Stimulated activated naive B cell treated with anti-CD40 and anti-IgM and Interleukin-4, amounts not matched to agents 10 μg/mL and 1 μg/mL and 100 μg/mL, for 72 hours (primary cell): ENCODE data around the gene RAB34.
A peak's percentile ranks its signal among the peaks of the same experiment; 100 is the strongest.
"Not testable (repeated sequence)": the region's sequence is repeated elsewhere in the genome, so short reads cannot be mapped to it uniquely, and the experiment has no call there.

Experiments used
- ATAC-seq, 2 donors: fragments of 150-1000 bp; cut with Tn5 transposase; replicated peaks; 2 replicates each; pipeline ENCODE4 v1.10.0; 2021; ENCODE audit warnings: moderate library complexity in 1 of 2
- DNase-seq: peaks from one replicate; pipeline ENCODE4 v3.0.0; 2021
- H3K27ac Mint-ChIP-seq: one replicate; pipeline ENCODE4 v1.8.0; 2022; ENCODE audit warnings: mild to moderate bottlenecking, mixed read lengths
- H3K27me3 Mint-ChIP-seq, 2 donors: one replicate each; pipeline ENCODE4 v1.8.0; 2022; ENCODE audit warnings: mixed read lengths in 2 of 2
- H3K36me3 Mint-ChIP-seq, 2 donors: one replicate each; pipeline ENCODE4 v1.8.0; 2022; ENCODE audit warnings: mixed read lengths in 2 of 2, mild to moderate bottlenecking in 1 of 2
- H3K4me1 Mint-ChIP-seq, 2 donors: one replicate each; pipeline ENCODE4 v1.8.0; 2022; ENCODE audit warnings: mixed read lengths in 2 of 2, mild to moderate bottlenecking in 1 of 2
- H3K4me3 Mint-ChIP-seq, 2 donors: one replicate each; pipeline ENCODE4 v1.8.0; 2022; ENCODE audit warnings: mild to moderate bottlenecking in 2 of 2, mixed read lengths in 2 of 2, moderate library complexity in 1 of 2
- H3K9me3 Mint-ChIP-seq, 2 donors: one replicate each; pipeline ENCODE4 v1.8.0; 2022; ENCODE audit warnings: mixed read lengths in 2 of 2, mild to moderate bottlenecking in 1 of 2

The RAB34 gene

DNA sequence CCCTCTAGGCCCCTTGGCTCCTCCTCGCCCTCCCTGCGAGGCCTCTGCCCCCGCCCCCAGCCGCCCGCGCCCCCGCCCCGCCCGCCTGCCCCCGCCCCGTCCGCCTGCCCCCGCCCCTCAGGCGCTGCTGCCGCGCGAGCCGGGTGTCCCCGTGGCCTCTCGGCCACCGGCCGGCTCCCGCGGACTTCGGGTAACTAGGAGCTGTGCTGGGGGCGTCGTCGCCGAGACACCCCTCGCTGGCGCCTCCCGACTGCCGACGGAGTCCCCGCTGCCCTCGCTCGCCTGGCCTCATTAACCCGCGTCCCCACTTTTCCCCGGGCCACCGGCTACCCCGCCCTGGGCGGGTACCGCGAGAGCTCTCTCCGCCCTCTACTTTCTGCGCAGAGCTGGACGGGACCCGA is 8.6 kb upstream of the RAB34 start, which contains the start of gene TLCD1:
Gene TLCD1 (minus strand): TSS at position 8 of the 401 bp plus-strand sequence. CDS start 136 bp downstream, outside the sequence.
- Mint-ChIP-seq H3K27ac (peak within 1 kb of the TSS; percentile 97), H3K4me3 (peak within 1 kb of the TSS; percentile 98 to 99), H3K4me1 (peaks cover 47 to 68% of the 10 kb centered on the region in 2 donors), H3K27me3 (no peaks in the 10 kb centered on the region), H3K36me3 (peaks cover 31 to 54% of the 10 kb centered on the region in 2 donors), H3K9me3 (peaks cover 0 to 2% of the 10 kb centered on the region in 2 donors)
- peak; percentile 82 for DNase-seq
- ATAC-seq: peak; percentile 32 to 37

DNA sequence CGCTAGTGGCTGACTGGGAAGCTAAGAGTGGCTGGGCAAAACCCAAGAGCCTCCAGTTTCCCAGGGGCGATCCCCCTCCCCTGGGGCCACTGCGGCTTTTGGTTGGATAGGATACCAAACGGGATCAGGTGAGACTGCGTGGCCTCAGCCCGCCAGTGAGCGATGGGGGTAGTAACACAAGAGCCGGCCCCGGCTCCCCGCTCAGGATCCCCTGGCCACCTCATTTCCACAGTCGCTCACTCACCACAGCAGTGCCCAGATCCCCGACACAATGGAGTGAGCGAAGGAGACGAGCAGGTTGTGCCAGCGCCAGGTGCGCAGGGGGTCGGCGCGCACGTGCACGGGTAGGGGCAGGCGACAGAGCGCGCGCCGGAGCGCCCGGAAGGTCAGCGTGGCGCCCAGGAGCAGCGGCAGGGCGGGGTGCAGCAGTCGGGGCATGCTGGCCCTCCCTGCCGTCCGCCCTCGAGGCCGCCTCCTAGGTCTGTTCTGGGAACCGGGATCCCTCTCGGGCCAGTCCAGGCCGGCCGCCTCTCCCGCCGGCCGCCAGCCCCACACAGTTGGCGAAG is 8.1 kb upstream of the RAB34 start:
- Mint-ChIP-seq H3K4me3 (peak overlapping the region; percentile 98 to 99), H3K36me3 (peaks cover 36 to 58% of the 10 kb centered on the region in 2 donors), H3K27ac (peak overlapping the region; percentile 97), H3K9me3 (peaks cover 0 to 2% of the 10 kb centered on the region in 2 donors), H3K4me1 (peaks cover 47 to 69% of the 10 kb centered on the region in 2 donors), H3K27me3 (no peaks in the 10 kb centered on the region)
- DNase-seq (peak; percentile 63), ATAC-seq (peak; percentile 1 to 2)

DNA sequence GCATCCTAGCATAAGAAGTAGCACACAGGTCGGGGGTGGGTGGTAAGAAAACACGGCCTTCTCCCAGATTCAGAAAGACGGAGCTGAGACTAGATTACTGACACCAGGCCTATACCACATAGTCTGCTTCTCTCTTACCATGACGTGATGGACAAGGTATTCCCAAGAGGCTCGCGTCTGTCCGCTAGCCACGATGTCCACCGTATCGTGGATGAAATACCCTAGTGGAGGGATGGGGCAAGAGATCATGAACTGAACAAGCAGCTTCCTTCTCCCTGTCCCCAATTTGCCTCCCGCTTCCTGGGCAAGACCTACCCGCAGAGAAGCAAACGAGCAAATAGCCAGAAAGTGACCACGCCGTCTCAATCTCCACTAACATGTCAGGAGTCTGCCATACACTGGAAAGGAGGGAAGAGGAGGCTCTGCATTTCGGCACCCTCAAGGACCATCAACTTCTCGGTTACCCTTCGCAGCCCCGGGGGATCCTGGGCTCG is 7.5 kb upstream of the RAB34 start:
- Mint-ChIP-seq H3K27me3 (no peaks in the 10 kb centered on the region), H3K36me3 (peaks cover 41 to 64% of the 10 kb centered on the region in 2 donors), H3K4me1 (peaks cover 50 to 73% of the 10 kb centered on the region in 2 donors), H3K9me3 (peaks cover 0 to 2% of the 10 kb centered on the region in 2 donors), H3K27ac (peak overlapping the region; percentile 97), H3K4me3 (peak overlapping the region; percentile 98 to 99)
- ATAC-seq: no peak
- no peak for DNase-seq

DNA sequence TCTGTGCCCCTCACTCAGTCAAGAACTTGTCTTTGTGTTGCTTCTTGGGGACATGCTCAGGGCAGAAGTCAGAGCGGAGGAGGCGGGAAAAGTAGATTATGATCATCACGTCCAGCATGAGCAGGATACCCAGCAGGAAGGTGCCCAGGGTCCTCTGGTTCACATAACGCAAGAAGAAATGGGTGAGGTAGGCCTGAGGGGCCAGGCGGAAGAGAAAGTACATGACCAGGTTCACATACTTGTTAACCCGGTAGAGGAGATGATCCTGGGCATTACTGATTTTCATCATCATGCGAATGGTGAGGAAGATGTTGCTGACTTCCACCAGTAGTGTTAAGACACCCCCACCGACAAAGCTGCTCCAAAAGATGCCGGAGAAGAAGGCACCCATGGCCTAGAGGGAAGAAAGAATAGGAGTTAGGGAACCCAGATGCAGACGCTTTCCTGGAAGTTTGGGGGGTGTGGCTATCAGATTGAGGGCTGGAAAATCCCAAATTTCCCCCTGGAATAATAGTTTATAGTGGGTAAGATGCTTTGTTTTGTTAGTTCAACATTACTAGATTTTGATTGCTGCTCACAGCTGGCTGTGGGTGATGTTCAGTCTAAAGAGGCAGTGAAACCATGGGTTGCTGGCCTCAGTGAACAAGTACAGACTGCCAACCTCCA is 7.0 kb upstream of the RAB34 start:
- ATAC-seq (no peak), DNase-seq (peak; percentile 43)
- Mint-ChIP-seq H3K36me3 (peaks cover 46 to 67% of the 10 kb centered on the region in 2 donors), H3K4me1 (peaks cover 50 to 70% of the 10 kb centered on the region in 2 donors), H3K9me3 (peaks cover 0 to 2% of the 10 kb centered on the region in 2 donors), H3K27me3 (no peaks in the 10 kb centered on the region), H3K27ac (peak overlapping the region; percentile 97), H3K4me3 (peak overlapping the region; percentile 98 to 99)

DNA sequence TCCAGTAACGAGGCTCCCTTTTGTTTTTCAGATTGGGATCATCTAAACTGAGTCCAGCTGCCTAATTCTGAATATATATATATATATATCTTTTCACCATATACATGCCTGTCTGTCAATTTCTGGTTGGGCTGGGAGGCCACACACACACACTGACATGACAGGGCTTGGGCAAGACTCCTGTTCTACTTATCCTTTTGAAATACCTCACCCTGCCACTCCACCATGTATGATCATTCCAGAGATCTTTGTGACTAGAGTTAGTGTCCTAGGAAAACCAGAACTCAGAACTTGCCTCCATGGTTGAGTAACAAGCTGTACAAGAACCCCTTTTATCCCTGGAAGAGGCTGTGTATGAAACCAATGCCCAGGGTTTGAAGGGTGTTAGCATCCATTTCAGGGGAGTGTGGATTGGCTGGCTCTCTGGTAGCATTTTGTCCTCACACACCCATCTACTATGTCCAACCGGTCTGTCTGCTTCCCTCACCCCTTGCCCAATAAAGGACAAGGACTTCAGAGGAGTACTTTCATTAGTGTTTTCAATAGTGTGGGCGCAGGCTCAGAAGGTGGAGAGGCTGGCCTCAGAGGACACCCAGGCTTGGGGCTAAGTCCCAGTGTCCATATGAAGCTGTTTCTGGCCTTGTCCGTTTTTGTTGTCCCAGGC is 6.3 kb upstream of the RAB34 start:
- not testable (repeated sequence) for H3K9me3 Mint-ChIP-seq, DNase-seq, ATAC-seq, H3K27me3 Mint-ChIP-seq
- peaks cover 45 to 66% of the 10 kb centered on the region in 2 donors for H3K36me3 Mint-ChIP-seq
- peaks cover 49 to 69% of the 10 kb centered on the region in 2 donors for H3K4me1 Mint-ChIP-seq
- peak overlapping the region; percentile 99 for H3K4me3 Mint-ChIP-seq
- H3K27ac Mint-ChIP-seq: peak overlapping the region; percentile 97

DNA sequence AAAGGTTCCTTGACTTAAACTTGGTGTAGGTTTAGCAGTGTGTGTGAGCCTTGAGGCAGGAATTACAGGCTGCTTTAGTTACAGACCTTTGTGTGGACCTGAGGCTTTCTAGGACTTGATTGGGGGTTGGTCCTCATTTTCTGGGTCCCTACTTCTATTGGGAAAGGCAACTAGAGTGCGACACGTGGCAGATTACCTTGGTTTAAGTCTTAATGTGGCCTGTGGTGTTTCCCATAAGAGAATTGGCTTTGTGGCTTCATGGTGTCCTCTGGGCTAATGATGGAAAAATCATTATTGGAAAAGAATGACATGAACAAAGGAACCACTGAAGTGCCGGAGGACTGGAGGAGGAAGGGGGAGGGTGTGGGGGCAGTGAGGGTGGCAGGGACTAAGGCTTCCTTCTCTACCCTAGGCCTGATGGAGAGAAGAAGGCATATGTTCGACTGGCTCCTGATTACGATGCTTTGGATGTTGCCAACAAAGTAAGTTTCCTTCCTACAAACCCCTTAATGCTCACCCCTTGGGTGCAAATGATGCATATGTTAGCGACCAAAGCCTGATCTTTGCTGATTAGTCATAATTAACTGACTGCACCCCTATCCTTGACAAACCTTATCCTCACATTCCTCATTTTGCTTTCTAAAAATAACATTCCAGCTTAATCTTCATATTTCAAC is 5.6 kb upstream of the RAB34 start:
- peak overlapping the region; percentile 99 for H3K4me3 Mint-ChIP-seq
- peak overlapping the region; percentile 59 for H3K27ac Mint-ChIP-seq
- ATAC-seq (no peak), DNase-seq (no peak)
- H3K27me3 Mint-ChIP-seq: no peaks in the 10 kb centered on the region
- peaks cover 52 to 70% of the 10 kb centered on the region in 2 donors for H3K4me1 Mint-ChIP-seq
- H3K9me3 Mint-ChIP-seq: no peaks in the 10 kb centered on the region
- H3K36me3 Mint-ChIP-seq: peaks cover 45 to 68% of the 10 kb centered on the region in 2 donors

DNA sequence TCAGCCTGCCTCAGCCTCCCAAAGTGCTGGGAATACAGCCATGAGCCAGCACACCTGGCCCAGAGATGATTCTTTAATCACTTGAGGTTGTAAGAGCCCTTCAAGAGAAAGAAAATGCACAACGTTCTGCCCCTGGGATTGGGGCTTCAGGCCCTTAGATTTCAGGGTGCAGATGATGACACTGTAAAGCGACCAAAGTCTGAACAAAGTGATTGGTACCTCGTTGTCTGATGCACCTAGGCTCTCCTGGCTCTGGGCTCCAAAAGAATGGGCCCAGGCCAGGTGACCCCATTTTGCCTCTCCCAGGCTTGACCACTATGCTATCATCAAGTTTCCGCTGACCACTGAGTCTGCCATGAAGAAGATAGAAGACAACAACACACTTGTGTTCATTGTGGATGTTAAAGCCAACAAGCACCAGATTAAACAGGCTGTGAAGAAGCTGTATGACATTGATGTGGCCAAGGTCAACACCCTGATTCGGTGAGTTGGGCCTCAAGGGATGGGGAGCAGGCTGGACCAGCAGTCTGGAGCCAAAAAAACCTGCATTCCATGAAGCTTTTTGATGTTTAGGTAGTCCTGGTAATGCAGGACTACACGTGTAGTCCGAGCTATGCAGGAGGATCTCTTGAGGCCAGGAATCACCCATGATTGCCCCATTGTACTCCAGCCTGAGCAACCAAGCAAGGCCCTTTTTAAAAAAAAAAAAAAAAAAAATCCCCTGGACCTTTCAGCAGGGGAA is 4.9 kb upstream of the RAB34 start:
- ATAC-seq (no peak), DNase-seq (no peak)
- Mint-ChIP-seq H3K4me3 (peak overlapping the region; percentile 99 to 100), H3K9me3 (no peaks in the 10 kb centered on the region), H3K4me1 (peaks cover 56 to 69% of the 10 kb centered on the region in 2 donors), H3K36me3 (peaks cover 45 to 69% of the 10 kb centered on the region in 2 donors), H3K27me3 (no peaks in the 10 kb centered on the region), H3K27ac (peak overlapping the region; percentile 100)

DNA sequence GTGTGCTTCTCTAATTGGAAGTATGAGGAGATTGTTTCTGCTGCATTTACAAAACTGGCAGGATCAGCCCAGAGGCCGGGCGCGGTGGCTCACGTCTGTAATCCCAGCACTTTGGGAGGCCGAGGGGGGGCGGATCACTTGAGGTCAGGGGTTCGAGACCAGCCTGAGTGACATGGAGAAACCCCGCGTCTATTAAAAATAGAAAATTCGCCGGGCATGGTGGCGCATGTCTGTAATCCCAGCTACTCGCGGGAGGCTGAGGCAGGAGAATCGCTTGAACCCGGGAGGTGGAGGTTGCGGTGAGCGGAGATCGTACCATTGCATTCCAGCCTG is 3.3 kb upstream of the RAB34 start:
- Mint-ChIP-seq H3K27ac (peak overlapping the region; percentile 100), H3K4me3 (peak overlapping the region; percentile 99 to 100), H3K36me3 (peaks cover 45 to 64% of the 10 kb centered on the region in 2 donors), H3K4me1 (peaks cover 52 to 64% of the 10 kb centered on the region in 2 donors)
- DNase-seq, H3K9me3 Mint-ChIP-seq, ATAC-seq, H3K27me3 Mint-ChIP-seq: not testable (repeated sequence)

DNA sequence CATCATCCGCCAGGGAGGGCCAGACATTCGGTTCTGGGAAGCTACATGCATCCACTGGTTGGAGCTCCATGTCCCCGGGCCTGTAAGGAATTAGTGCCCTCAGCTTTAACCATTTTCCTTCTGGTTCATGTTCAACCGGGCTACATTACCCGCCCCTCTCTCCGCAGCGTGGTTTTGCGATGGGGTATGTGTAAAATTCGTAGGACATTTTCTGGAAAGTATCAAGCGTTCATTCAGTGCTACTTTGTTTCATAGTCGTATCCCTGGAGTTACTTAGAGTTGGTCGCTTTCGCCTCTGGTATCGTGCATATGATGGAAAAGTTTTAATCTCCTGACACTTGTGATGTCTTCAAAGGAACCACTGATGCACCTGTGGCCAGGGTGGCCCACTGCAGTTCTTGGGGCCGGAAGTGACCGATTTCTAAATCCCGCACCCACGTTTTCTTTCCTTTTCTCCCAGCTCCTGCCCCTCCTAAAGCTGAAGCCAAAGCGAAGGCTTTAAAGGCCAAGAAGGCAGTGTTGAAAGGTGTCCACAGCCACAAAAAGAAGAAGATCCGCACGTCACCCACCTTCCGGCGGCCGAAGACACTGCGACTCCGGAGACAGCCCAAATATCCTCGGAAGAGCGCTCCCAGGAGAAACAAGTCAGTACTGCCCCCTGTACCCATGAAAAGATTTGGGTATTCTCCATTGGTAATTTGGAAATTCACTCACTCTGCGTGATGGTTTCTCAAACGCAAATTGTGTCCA is 2.8 kb upstream of the RAB34 start:
- Mint-ChIP-seq H3K4me3 (peak overlapping the region; percentile 99 to 100), H3K27ac (peak overlapping the region; percentile 100), H3K9me3 (no peaks in the 10 kb centered on the region), H3K4me1 (peaks cover 53 to 63% of the 10 kb centered on the region in 2 donors), H3K36me3 (peaks cover 43 to 64% of the 10 kb centered on the region in 2 donors), H3K27me3 (no peaks in the 10 kb centered on the region)
- DNase-seq (no peak), ATAC-seq (no peak)

DNA sequence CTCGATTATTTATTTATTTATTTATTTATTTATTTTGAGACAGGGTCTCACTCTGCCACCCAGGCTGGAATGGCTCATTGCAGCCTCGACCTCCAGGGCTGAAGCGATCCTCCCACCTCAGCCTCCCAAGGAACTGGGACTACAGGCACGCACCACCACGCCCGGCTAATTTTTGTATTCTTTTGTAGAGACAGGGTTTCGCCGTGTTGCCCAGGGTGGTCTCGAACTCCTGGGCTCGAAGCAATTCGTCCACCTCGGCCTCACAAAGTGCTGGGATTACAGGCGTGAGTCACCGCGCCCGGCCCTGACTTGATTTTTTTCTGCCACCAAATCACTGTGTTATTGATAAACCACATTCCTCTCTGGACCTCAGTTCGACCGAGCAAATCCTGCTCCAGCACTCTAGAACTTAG is 1.4 kb upstream of the RAB34 start:
- DNase-seq: no peak
- no peaks in the 10 kb centered on the region for H3K9me3 Mint-ChIP-seq
- peaks cover 48 to 59% of the 10 kb centered on the region in 2 donors for H3K4me1 Mint-ChIP-seq
- peak overlapping the region; percentile 99 to 100 for H3K4me3 Mint-ChIP-seq
- peak; percentile 0 to 1 for ATAC-seq
- no peaks in the 10 kb centered on the region for H3K27me3 Mint-ChIP-seq
- H3K27ac Mint-ChIP-seq: peak overlapping the region; percentile 100
- peaks cover 33 to 64% of the 10 kb centered on the region in 2 donors for H3K36me3 Mint-ChIP-seq

DNA sequence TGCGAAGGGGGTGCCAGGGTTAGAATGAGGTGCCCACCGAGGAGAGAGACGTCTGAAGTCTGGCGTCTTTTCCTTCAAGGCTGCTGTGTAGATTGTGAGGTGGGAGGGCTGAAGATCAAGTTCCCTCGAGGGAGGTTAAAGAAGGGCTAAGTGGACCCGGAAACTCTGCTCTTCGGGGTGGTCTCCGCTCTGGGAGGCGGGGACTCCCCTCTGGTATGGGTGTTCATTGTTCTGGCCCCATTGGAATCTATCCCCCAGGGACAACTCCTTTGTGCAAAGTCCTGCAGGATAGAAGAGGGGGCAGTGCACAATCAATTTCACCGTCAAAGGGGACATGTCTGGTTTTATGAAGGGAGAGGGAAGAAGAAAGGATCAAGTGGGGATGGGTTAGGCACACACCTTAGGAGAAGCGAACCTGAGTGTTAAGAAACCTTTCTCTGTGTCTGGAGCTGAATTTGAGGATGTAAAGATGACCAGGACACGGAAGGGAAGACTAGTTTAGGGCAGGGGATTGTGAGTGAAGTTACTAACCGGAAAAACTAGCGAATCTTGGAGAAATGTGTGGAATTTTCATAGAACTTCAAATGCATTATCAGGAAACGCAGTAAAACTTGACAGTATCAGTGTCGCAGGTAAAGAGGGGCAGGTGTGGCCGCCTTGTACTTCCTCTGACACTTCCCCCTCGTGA is 809 bp upstream of the RAB34 start:
- DNase-seq (no peak), ATAC-seq (no peak)
- H3K4me1 Mint-ChIP-seq: peaks cover 42 to 53% of the 10 kb centered on the region in 2 donors
- peaks cover 31 to 62% of the 10 kb centered on the region in 2 donors for H3K36me3 Mint-ChIP-seq
- H3K27me3 Mint-ChIP-seq: no peaks in the 10 kb centered on the region
- peak overlapping the region; percentile 95 for H3K27ac Mint-ChIP-seq
- no peaks in the 10 kb centered on the region for H3K9me3 Mint-ChIP-seq
- peak overlapping the region; percentile 87 for H3K4me3 Mint-ChIP-seq

DNA sequence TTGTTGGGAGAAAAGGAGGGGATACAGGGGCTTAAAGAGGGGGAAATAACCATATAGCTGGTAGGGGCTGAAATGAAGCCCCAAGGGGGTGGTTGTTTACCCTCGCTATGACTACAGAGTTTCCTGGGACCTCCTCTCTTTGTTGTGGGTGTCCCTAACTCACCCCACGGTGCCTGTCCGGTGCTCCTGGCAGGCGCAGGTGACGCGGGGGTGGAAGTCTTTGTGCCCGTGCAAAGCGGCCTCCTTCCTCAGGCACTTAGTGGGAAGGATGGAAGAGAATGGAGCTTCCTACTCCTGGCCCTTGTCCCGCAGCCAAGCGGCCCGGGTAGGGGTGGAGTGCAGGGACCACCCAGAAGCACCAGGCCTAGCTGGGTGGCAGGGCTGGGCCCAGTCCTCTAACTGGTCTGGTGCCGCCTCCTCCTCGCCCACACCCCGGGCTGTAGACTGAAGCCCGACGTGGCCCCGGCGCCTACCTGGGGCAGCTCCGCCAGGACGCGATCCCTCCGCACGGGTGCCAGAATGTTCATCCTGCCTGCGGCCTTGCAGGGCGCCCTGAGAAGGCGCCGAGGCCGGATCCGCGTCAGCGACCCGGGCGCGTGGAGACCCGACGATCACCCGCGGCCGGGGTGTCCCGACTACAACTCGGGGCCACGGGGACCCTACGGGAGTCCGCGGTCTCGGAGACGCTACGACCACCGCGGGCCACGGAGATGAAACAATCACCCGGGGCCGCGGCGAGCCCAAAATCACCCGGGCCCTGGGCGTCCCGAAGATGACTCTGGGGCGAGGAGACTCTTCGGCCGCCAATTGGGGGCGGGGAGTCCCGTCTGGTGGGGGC is 709 bp downstream of the RAB34 start:
- Mint-ChIP-seq H3K27me3 (no peaks in the 10 kb centered on the region), H3K27ac (peak overlapping the region; percentile 56), H3K9me3 (no peaks in the 10 kb centered on the region), H3K36me3 (peaks cover 24 to 52% of the 10 kb centered on the region in 2 donors), H3K4me3 (peak overlapping the region; percentile 74 to 87), H3K4me1 (peaks cover 36 to 52% of the 10 kb centered on the region in 2 donors)
- DNase-seq (no peak), ATAC-seq (no peak)
